AG04449 (cell line): ENCODE data around the gene IL1B.

ENCODE experiments used
- CTCF ChIA-PET: fragments of 350-600 bp; formaldehyde crosslinking; extraction: SDS; loops from one replicate; lab custom pipeline; 2021; ENCODE audit warnings: antibody characterized with exemption; lab: Yijun Ruan, JAX
- POLR2A ChIA-PET: fragments of 400-600, 350-600 bp; formaldehyde crosslinking; extraction: SDS; loops from one replicate; lab custom pipeline; 2020; ENCODE audit warnings: antibody characterized with exemption, inconsistent platforms; lab: Yijun Ruan, JAX
- DNase-seq: peaks from one replicate; pipeline ENCODE4 v3.0.0-alpha.2; 2010; ENCODE audit warnings: low read depth, low spot score
- H3K4me3 ChIP-seq: 2 replicates; pipeline ENCODE4 v1.5.1; 2011; ENCODE audit warnings: low read depth, mild to moderate bottlenecking, control low read depth, low read length
- CTCF ChIP-seq: IDR thresholded peaks from one replicate; pipeline ENCODE4 v1.5.1; 2011; ENCODE audit warnings: mild to moderate bottlenecking, moderate library complexity, low read length, control low read depth, inconsistent platforms; ENCODE audit not compliant: insufficient read depth; ENCODE audit errors: missing control alignments

IL1B gene

GRCh38 chr2:112830682-112831512, 5.7 kb downstream of the IL1B start:
- ChIA-PET CTCF (no interaction called here), POLR2A (no interaction called here)
- no peak for DNase-seq
- no peak for TF ChIP-seq CTCF
- H3K4me3 ChIP-seq = no peak overlapping the region

GRCh38 chr2:112829961-112830681, 6.5 kb downstream of the IL1B start:
- ChIA-PET CTCF (interaction anchor here (0.9 kb wide), 1 partner anchor 44 kb away, joined by 3 read pairs; no protein-coding TSS in a partner anchor), POLR2A (no interaction called here)
- H3K4me3 ChIP-seq = no peak overlapping the region
- no peak for DNase-seq
- no peak for TF ChIP-seq CTCF

GRCh38 chr2:112829101-112829960, 7.2 kb downstream of the IL1B start:
- no peak for DNase-seq
- ChIA-PET CTCF (interaction anchor here (0.9 kb wide), 1 partner anchor 45 kb away, joined by 3 read pairs; no protein-coding TSS in a partner anchor), POLR2A (no interaction called here)
- TF ChIP-seq CTCF = no peak
- no peak overlapping the region for H3K4me3 ChIP-seq

- ChIA-PET POLR2A (no interaction called here), CTCF (no interaction called here)
- no peak for TF ChIP-seq CTCF
- H3K4me3 ChIP-seq = no peak overlapping the region
- DNase-seq = no peak
Measured at GRCh38 chr2:112828251-112828691, 8.3 kb downstream of the IL1B start.

- ChIA-PET POLR2A (no interaction called here), CTCF (no interaction called here)
- no peak for TF ChIP-seq CTCF
- H3K4me3 ChIP-seq = no peak overlapping the region
- DNase-seq = no peak
Measured at GRCh38 chr2:112827604-112828185, 8.9 kb downstream of the IL1B start.
